Activated T-cell treated with anti-CD3 and anti-CD28 coated beads for 24 hours (primary cell): Measurements from ENCODE around the gene DPH6.
"Not testable (repeated sequence)": the region's sequence is repeated elsewhere in the genome, so short reads cannot be mapped to it uniquely, and the experiment has no call there.

Experiments used
- DNase-seq: peaks from one replicate; pipeline ENCODE4 v3.0.0-alpha.2; 2020; ENCODE audit warnings: low read depth

Gene DPH6

DNA sequence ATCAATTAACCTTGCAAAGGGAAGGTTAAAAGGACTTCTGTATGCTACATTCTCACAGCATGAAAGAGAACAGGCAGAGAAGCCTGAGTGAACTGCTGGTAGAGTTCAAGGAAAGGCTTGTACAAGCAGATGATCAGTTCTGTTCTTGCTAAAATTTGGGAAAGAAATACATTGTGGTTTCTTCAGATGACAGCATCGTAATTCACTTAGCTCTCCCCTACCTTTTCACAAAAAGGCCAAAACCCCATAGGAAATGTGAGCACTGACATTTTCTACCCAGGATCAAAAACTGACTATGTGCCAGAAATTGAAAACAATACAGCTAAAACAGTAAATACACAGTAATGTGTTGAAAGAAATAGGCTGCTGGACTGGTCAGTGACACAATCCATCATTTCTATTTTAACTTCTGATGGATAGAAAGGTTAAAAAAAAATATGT is 216.4 kb downstream of the DPH6 start:
- DNase-seq = no peak

DNA sequence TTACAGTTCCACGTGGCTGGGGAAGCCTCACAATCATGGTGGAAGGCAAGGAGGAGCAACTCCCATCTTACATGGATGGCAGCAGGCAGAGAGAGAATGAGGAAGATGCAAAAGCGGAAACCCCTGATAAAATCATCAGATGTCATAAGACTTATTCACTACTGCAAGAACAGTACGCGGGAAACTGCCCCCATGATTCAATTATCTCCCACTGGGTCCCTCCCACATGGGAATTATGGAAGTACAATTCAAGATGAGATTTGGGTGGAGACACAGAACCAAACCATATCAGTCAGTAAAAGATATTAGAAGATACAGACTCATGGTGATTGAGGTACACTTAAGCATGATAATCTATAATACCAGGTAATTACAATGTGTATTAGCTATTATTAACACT is 217.1 kb downstream of the DPH6 start:
- not testable (repeated sequence) for DNase-seq

DNA sequence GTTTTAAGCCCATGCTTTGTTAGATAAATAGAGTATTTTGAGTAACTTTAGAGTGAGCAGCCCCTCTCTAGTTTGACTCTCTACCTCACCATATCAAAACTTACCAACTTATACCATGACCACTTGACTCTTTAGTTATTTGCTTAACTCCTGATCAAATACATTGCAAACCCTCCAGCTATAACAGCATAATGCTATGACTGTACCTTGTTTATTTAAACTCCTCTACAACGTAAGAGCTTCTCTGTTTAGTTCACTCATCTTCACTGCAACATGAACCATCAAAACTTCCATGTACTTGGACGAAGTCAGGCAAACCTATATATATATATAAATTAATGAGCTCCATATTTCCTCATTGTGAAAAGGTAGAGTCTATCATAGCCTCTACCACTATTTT is 218.2 kb downstream of the DPH6 start:
- no peak for DNase-seq

DNA sequence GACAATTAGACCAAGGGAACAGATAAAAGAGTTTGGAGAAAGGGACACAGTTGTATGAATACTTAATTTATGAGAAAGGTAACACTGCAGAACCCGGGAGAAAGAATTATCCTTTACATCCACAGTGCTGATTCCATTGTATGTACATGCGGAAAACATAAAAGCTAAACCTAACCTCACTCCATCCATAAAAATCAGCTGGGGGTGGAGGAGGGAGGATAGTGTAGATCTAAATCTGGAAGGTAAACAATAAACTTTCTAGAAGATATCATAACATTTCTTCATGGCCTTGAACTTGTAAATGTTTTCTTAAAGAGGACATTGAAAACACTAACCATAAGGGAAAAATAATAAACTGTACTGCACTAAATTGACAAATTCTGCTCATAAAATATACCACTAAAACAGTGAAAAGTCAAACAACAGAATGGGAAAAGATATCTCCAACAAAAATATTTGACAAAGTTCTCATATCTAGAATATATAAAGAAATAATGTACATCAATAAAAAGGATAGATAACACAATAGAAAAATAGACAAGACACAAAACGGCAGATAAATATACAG is 220.5 kb downstream of the DPH6 start:
- no peak for DNase-seq

DNA sequence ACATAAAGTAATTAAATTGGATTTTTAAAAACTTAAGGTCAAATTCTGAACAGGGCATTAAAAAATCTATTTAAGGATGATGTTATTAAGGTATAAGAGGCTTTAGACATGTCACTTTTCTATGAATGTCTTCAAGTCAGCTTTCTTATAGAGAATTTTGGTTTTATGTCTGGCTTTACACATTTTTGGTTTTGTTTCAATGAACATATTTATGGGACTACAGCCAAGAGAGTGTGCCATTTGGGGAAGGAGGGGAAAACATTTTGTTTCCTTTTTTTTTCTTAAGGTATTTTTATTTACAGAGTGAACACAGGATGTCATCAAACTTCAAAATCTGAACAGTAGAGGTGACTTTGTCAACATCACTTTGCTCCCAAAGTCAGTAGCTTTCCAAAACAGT is 222.8 kb downstream of the DPH6 start:
- DNase-seq = no peak

DNA sequence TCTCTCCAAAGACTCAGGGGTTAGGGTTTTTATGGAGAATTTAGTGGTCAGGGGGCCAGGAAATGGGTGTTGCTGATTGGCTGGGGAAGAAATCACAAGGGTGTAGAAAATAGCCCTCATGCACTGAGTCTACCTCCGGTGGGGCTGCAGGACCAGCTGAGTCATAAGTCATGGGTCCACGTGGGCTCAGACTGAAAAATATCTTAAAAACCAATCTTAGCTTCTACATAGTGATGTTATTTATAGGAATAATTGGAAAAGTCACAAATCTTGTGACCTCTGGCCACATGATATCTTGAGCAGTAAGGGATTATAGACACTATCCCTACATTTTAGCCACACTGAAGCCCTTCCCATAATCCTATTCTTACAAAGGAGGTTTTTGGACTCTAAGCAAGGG is 224.0 kb downstream of the DPH6 start:
- DNase-seq = no peak

DNA sequence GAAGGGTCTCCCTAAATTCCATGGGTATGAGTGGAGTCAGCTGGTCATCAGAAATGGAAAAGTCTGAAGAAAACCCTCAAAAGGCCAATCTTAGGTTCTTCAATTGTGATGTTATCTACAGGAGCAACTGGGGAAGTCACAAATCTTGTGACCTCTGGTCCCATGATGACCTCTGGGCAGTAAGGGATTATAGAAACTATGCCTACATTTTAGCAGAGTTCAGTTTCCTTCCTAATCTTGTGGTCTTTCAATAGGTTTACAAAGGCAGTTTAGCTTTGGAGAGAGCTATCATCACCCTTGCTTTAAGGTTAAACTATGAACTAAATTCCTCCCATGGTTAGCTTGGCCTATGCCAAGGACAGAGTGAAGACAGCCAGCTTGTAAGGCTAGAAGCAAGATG is 225.1 kb downstream of the DPH6 start:
- no peak for DNase-seq
